HepG2 (cell line): ENCODE data around the gene HOTAIR. TPM values are rescaled to one million over a fixed set of nuclear protein-coding genes. Genes with fewer than 3 reads are reported as not detected.

Experiments
- ATAC-seq: fragments of 200-7000 bp; cut with Tn5 transposase; 3 replicates; pipeline ENCODE4 v1.9.1; 2020; ENCODE audit warnings: mild to moderate bottlenecking, moderate library complexity
- BruUV-seq: library from RNA; stranded (reverse); fragments of 400-500 nt; replicated peaks from 2 replicates; lab custom pipeline; 2021; lab: Mats Ljungman, UMichigan
- CTCF ChIA-PET: fragments of 300-600 bp; formaldehyde crosslinking; extraction: SDS; loops from one replicate; lab custom pipeline; 2021; ENCODE audit warnings: low total read pairs, inconsistent platforms, low intra/inter-chr PET ratio; lab: Yijun Ruan, JAX
- POLR2A ChIA-PET: fragments of 350-600 bp; sonication (Branson Sonifier 250); formaldehyde crosslinking; loops from one replicate; lab custom pipeline; 2020; ENCODE audit warnings: antibody characterized with exemption, inconsistent platforms; lab: Yijun Ruan, JAX
- DNase-seq: peaks from one replicate; pipeline ENCODE4 v3.0.0-alpha.2; 2015; ENCODE audit warnings: low spot score
- FAIRE-seq: peaks from 3 replicates; lab custom pipeline; 2011; peaks lifted over from hg19 to GRCh38; lab: Jason Lieb, UNC
- H2AFZ ChIP-seq: one replicate; pipeline ENCODE4 v1.6.1; 2011; ENCODE audit warnings: low read length, inconsistent platforms
- H3K27ac ChIP-seq: fragments of 300-600 bp; 3 replicates; pipeline ENCODE4 v1.8.0; 2011; ENCODE audit warnings: mixed run types, mild to moderate bottlenecking, mixed read lengths, low read length, inconsistent platforms; ENCODE audit not compliant: insufficient read depth; ENCODE audit errors: extremely low read length
- H3K27me3 ChIP-seq, 2 experiments: fragments of 200-600 bp in 1 of 2; 2 replicates in 1 of 2; 3 replicates in 1 of 2; pipeline versions ENCODE4 v1.6.0 to v1.8.0; 2011; ENCODE audit warnings: low read length in 2 of 2, mild to moderate bottlenecking in 2 of 2, moderate library complexity in 2 of 2, inconsistent platforms in 1 of 2; ENCODE audit not compliant: insufficient read depth in 2 of 2, control insufficient read depth in 1 of 2
- H3K36me3 ChIP-seq, 2 experiments: fragments of 200-600 bp in 1 of 2; replicated peaks in 1 of 2; 2 replicates in 1 of 2; 3 replicates in 1 of 2; pipeline versions ENCODE4 v1.5.1 to v1.8.0; 2011; ENCODE audit warnings: low read length in 2 of 2, inconsistent platforms in 1 of 2; ENCODE audit not compliant: insufficient read depth in 2 of 2, control insufficient read depth in 1 of 2
- H3K4me1 ChIP-seq: 2 replicates; pipeline ENCODE4 v1.5.1; 2012; ENCODE audit warnings: low read length, inconsistent platforms; ENCODE audit not compliant: insufficient read depth
- H3K4me2 ChIP-seq: 2 replicates; pipeline ENCODE4 v1.6.0; 2011; ENCODE audit warnings: low read depth, low read length, inconsistent platforms
- H3K4me3 ChIP-seq, 3 experiments: fragments of 200-600 bp in 1 of 3; sonication (generic), shearing (Covaris generic) in 1 of 3; replicated peaks in 1 of 3; 2 replicates each; pipeline ENCODE4 v1.5.1; 2011 to 2016; ENCODE audit warnings: low read length in 3 of 3, inconsistent platforms in 2 of 3, low read depth in 2 of 3, mild to moderate bottlenecking in 2 of 3, control low read depth in 1 of 3, mixed read lengths in 1 of 3; ENCODE audit not compliant: insufficient read depth in 1 of 3
- H3K79me2 ChIP-seq: one replicate; pipeline ENCODE4 v1.6.1; 2011; ENCODE audit warnings: low read length, inconsistent platforms; ENCODE audit not compliant: insufficient read depth
- H3K9ac ChIP-seq: 2 replicates; pipeline ENCODE4 v1.6.0; 2011; ENCODE audit warnings: mild to moderate bottlenecking, low read depth, low read length, inconsistent platforms; ENCODE audit not compliant: insufficient read depth
- H3K9me3 ChIP-seq: 2 replicates; pipeline ENCODE4 v1.5.1; 2012; ENCODE audit warnings: mild to moderate bottlenecking, low read length
- H4K20me1 ChIP-seq: 2 replicates; pipeline ENCODE4 v1.6.0; 2011; ENCODE audit warnings: inconsistent platforms, mild to moderate bottlenecking, low read length, moderate library complexity; ENCODE audit not compliant: insufficient read depth
- EP300 ChIP-seq, 3 experiments: sonication (generic) in 1 of 3; formaldehyde crosslinking in 1 of 3; IDR thresholded peaks; 2 replicates each; pipeline versions ENCODE4 v1.5.1 to v1.6.1; 2011 to 2020; ENCODE audit warnings: low read depth in 2 of 3, low read length in 2 of 3, borderline replicate concordance in 1 of 3, improper control_type of control experiment in 1 of 3, mild to moderate bottlenecking in 1 of 3, missing genetic modification reagents in 1 of 3, moderate library complexity in 1 of 3
- HIC2 ChIP-seq: sonication (generic); formaldehyde crosslinking; IDR thresholded peaks from 2 replicates; pipeline ENCODE4 v1.9.0; 2022; ENCODE audit warnings: low read depth, missing genetic modification reagents
- HOXA9 ChIP-seq: sonication (generic); formaldehyde crosslinking; IDR thresholded peaks from 2 replicates; pipeline ENCODE4 v1.8.1; 2022; ENCODE audit warnings: missing genetic modification reagents, mild to moderate bottlenecking, moderate library complexity, borderline replicate concordance
- KLF11 ChIP-seq: IDR thresholded peaks from 2 replicates; pipeline ENCODE4 v1.6.1; 2016; ENCODE audit warnings: missing compliant biosample characterization
- NFYB ChIP-seq: sonication (generic); formaldehyde crosslinking; IDR thresholded peaks from 2 replicates; pipeline ENCODE4 v1.4.0; 2020; ENCODE audit warnings: missing genetic modification reagents
- NR2F2 ChIP-seq: IDR thresholded peaks from 2 replicates; pipeline ENCODE4 v1.6.1; 2012; ENCODE audit warnings: low read depth, inconsistent platforms, borderline replicate concordance
- PHF5A ChIP-seq: IDR thresholded peaks from one replicate; pipeline ENCODE4 v1.6.1; 2018; ENCODE audit warnings: low read depth, missing genetic modification reagents; ENCODE audit not compliant: unreplicated experiment
- POLR2AphosphoS5 ChIP-seq: IDR thresholded peaks from 2 replicates; pipeline ENCODE4 v1.6.1; 2012; ENCODE audit warnings: low read depth, low read length
- RBM39 ChIP-seq: fragments of 200-400 bp; formaldehyde crosslinking; IDR thresholded peaks from one replicate; pipeline ENCODE4 v1.6.1; 2018; ENCODE audit warnings: antibody characterized with exemption, mild to moderate bottlenecking, low read depth, low read length; ENCODE audit not compliant: poor library complexity, severe bottlenecking
- SALL1 ChIP-seq: sonication (generic); formaldehyde crosslinking; IDR thresholded peaks from 2 replicates; pipeline ENCODE4 v1.8.0; 2022; ENCODE audit warnings: mild to moderate bottlenecking, missing genetic modification reagents
- SSRP1 ChIP-seq: IDR thresholded peaks from 2 replicates; pipeline ENCODE4 v1.6.1; 2016; ENCODE audit warnings: control low read depth
- TCF7 ChIP-seq: sonication (generic); IDR thresholded peaks from 2 replicates; pipeline ENCODE4 v1.6.1; 2016; ENCODE audit warnings: antibody characterized with exemption, low read depth
- TRIM22 ChIP-seq: fragments of 450-650 bp; IDR thresholded peaks from 2 replicates; pipeline ENCODE4 v1.6.1; 2017
- ZBTB4 ChIP-seq: sonication (generic); formaldehyde crosslinking; IDR thresholded peaks from 2 replicates; pipeline ENCODE4 v1.4.0; 2020; ENCODE audit warnings: missing genetic modification reagents, mild to moderate bottlenecking, borderline replicate concordance
- ZBTB42 ChIP-seq: sonication (generic); formaldehyde crosslinking; IDR thresholded peaks from 2 replicates; pipeline ENCODE4 v1.5.0; 2020; ENCODE audit warnings: mild to moderate bottlenecking, missing genetic modification reagents
- ZNF160 ChIP-seq: sonication (generic); formaldehyde crosslinking; IDR thresholded peaks from 2 replicates; pipeline ENCODE4 v1.8.0; 2022; ENCODE audit warnings: mild to moderate bottlenecking, inconsistent platforms, missing genetic modification reagents
- WGBS: methylation state at CpG from one replicate; pipeline ENCODE4 v1.1.6; 2017; ENCODE audit warnings: low lambda C conversion rate; 5-methylcytosine and 5-hydroxymethylcytosine counted together
- in situ Hi-C: cut with HindIII; loops from 2 replicates; pipeline ENCODE4 v1.10.0; 2017; ENCODE audit warnings: low pct_unique_long_range_greater_than_20kb; ENCODE audit not compliant: extremely low pct_ligation_motif_present
- intact Hi-C: fragments of 100-400 bp; cut with micrococcal nuclease; formaldehyde crosslinking; loops from one replicate; pipeline ENCODE4 v1.10.0; 2022; ENCODE audit not compliant: unreplicated experiment
- polyA plus RNA-seq, 8 experiments: library from polyadenylated mRNA; depleted of rRNA in 3 of 8; stranded (reverse) in 7 of 8; unstranded in 1 of 8; fragments of >200 nt; fragmentation: Illumina TruSeq in 4 of 8; extraction: Trizol in 4 of 8; gene quantifications; 2 replicates each; pipeline versions ENCODE4 v1.2.1 to v1.2.3, GENCODE V29; 2011 to 2016; ENCODE audit warnings: low read depth in 4 of 8, missing spikeins in 1 of 8, mixed read lengths in 1 of 8; ENCODE audit not compliant: insufficient read depth in 1 of 8
- total RNA-seq, 5 experiments: library from RNA; depleted of rRNA; stranded (reverse); fragments of >200 nt; fragmentation: Illumina TruSeq; extraction: Trizol; gene quantifications; 2 replicates each; pipeline ENCODE4 v1.2.3, GENCODE V29; 2016; ENCODE audit warnings: low read depth in 1 of 5

Gene HOTAIR
- total and polyA plus RNA-seq, 2 of the 13 experiments (the other 11 are each of a cell fraction or from before 2014, with no cell fraction given): not detected

GRCh38 chr12:53993162-53994008 lies 18.6 kb upstream of the HOTAIR start (continued):
- TF ChIP-seq ZBTB4 (CRISPR knock-in tag): no peak
- TF ChIP-seq POLR2AphosphoS5: no peak
- TF ChIP-seq KLF11 (CRISPR knock-in tag): no peak
- TF ChIP-seq SALL1 (CRISPR knock-in tag): no peak
- TF ChIP-seq NR2F2: no peak
- no peak for TF ChIP-seq PHF5A (CRISPR knock-in tag)

GRCh38 chr12:53992377-53992889 lies 17.7 kb upstream of the HOTAIR start:
- no TSS peak for BruUV-seq
- ChIA-PET POLR2A (no interaction called here), CTCF (no interaction called here)
- Histone ChIP-seq H3K4me2 (no peak overlapping the region), H3K79me2 (no peaks in the 10 kb centered on the region), H3K4me3 (no peak overlapping the region), H2AFZ (no peak overlapping the region), H3K9me3 (no peaks in the 10 kb centered on the region), H4K20me1 (no peaks in the 10 kb centered on the region), H3K4me1 (peaks cover 49% of the 10 kb centered on the region), H3K27me3 (peaks cover 10 to 49% of the 10 kb centered on the region in 2 experiments), H3K27ac (no peak overlapping the region), H3K9ac (no peak overlapping the region), H3K36me3 (no peaks in the 10 kb centered on the region)
- FAIRE-seq (no peak), DNase-seq (no peak), ATAC-seq (no peak)
- intact Hi-C loops: no loop called here
- in situ Hi-C loops: loop anchor here (10.0 kb wide), 1 partner anchor 382 kb away; no protein-coding TSS in a partner anchor
- 67% methylated on average over 7 of the region's 7 CpGs for WGBS
- TF ChIP-seq NFYB (CRISPR knock-in tag) (no peak), EP300 (IDR thresholded peaks at IDR 0.05; ENCODE audit: low read depth in 2 of 2, low read length in 2 of 2) (no peak), EP300 (CRISPR knock-in tag; IDR thresholded peaks at IDR 0.05; ENCODE audit: borderline replicate concordance) (no peak), HOXA9 (CRISPR knock-in tag) (no peak), ZBTB42 (no peak), TCF7 (no peak), ZNF160 (no peak), RBM39 (no peak), POLR2AphosphoS5 (no peak), SSRP1 (CRISPR knock-in tag) (no peak), HIC2 (CRISPR knock-in tag) (no peak), TRIM22 (no peak)
